IMR-90 (cell line): Measurements from ENCODE around the gene GSPT1. TPM values are rescaled to one million over a fixed set of nuclear protein-coding genes. Genes with fewer than 3 reads are reported as not detected.

Experiments
- ATAC-seq: fragments of 200-7000 bp; cut with Tn5 transposase; 2 replicates; pipeline ENCODE4 v1.9.1; 2020; ENCODE audit warnings: low read depth, mild to moderate bottlenecking, moderate library complexity
- BruUV-seq: library from RNA; stranded (reverse); fragments of 400-500 nt; replicated peaks from 2 replicates; lab custom pipeline; 2021; lab: Mats Ljungman, UMichigan
- CTCF ChIA-PET: fragments of 300-600 bp; formaldehyde crosslinking; extraction: SDS; loops from one replicate; lab custom pipeline; 2021; ENCODE audit warnings: antibody characterized with exemption; lab: Yijun Ruan, JAX
- POLR2A ChIA-PET: fragments of 300-600 bp; sonication (Branson Sonifier 250); formaldehyde crosslinking; loops from one replicate; lab custom pipeline; 2022; ENCODE audit warnings: antibody characterized with exemption; ENCODE audit not compliant: unreplicated experiment; lab: Charles Lee
- DNase-seq: peaks from one replicate; pipeline ENCODE4 v3.0.0; 2013
- H2AFZ ChIP-seq: replicated peaks from 2 replicates; pipeline ENCODE3; 2013; ENCODE audit warnings: low read length, mild to moderate bottlenecking; ENCODE audit not compliant: poor library complexity
- H2AK5ac ChIP-seq: 2 replicates; pipeline ENCODE4 v1.6.1; 2013; ENCODE audit warnings: low read depth, low read length, inconsistent platforms
- H2AK9ac ChIP-seq: replicated peaks from 2 replicates; pipeline ENCODE3; 2013; ENCODE audit warnings: mild to moderate bottlenecking, low read depth, low read length, moderate library complexity; ENCODE audit not compliant: poor library complexity
- H2BK120ac ChIP-seq: 2 replicates; pipeline ENCODE4 v1.6.1; 2013; ENCODE audit warnings: low read depth, low read length, inconsistent platforms
- H2BK15ac ChIP-seq: 3 replicates; pipeline ENCODE4 v1.6.1; 2013; ENCODE audit warnings: low read depth, low read length, inconsistent platforms
- H2BK20ac ChIP-seq: 2 replicates; pipeline ENCODE4 v1.6.1; 2013; ENCODE audit warnings: low read depth, mild to moderate bottlenecking, inconsistent platforms, low read length, moderate library complexity
- H2BK5ac ChIP-seq: 2 replicates; pipeline ENCODE4 v1.6.1; 2013; ENCODE audit warnings: mild to moderate bottlenecking, low read depth, low read length, inconsistent platforms; ENCODE audit not compliant: poor library complexity, severe bottlenecking
- H3K14ac ChIP-seq: replicated peaks from 2 replicates; pipeline ENCODE4 v1.6.1; 2013; ENCODE audit warnings: low read depth, low read length, inconsistent platforms
- H3K18ac ChIP-seq: 2 replicates; pipeline ENCODE4 v1.6.1; 2013; ENCODE audit warnings: low read depth, low read length, control low read depth
- H3K23ac ChIP-seq: 2 replicates; pipeline ENCODE4 v1.6.1; 2013; ENCODE audit warnings: low read depth, low read length, inconsistent platforms
- H3K27ac ChIP-seq: 2 replicates; pipeline ENCODE4 v1.5.1; 2013; ENCODE audit warnings: mild to moderate bottlenecking, control low read depth, low read length; ENCODE audit not compliant: insufficient read depth
- H3K27me3 ChIP-seq: 2 replicates; pipeline ENCODE4 v1.6.1; 2013; ENCODE audit warnings: low read length; ENCODE audit not compliant: control insufficient read depth, insufficient read depth
- H3K36me3 ChIP-seq: 2 replicates; pipeline ENCODE4 v1.6.1; 2013; ENCODE audit warnings: low read length, mixed read lengths; ENCODE audit not compliant: control insufficient read depth, insufficient read depth
- H3K4ac ChIP-seq: 2 replicates; pipeline ENCODE4 v1.6.1; 2013; ENCODE audit warnings: low read depth, low read length, inconsistent platforms
- H3K4me1 ChIP-seq: 2 replicates; pipeline ENCODE4 v1.6.1; 2013; ENCODE audit warnings: low read length, mixed read lengths; ENCODE audit not compliant: control insufficient read depth, insufficient read depth
- H3K4me2 ChIP-seq: 2 replicates; pipeline ENCODE4 v1.6.1; 2013; ENCODE audit warnings: low read depth, mild to moderate bottlenecking, control low read depth, low read length, moderate library complexity
- H3K4me3 ChIP-seq: 2 replicates; pipeline ENCODE4 v1.5.1; 2013; ENCODE audit warnings: low read depth, mild to moderate bottlenecking, control low read depth, low read length, moderate library complexity; ENCODE audit not compliant: insufficient read depth
- H3K56ac ChIP-seq: 2 replicates; pipeline ENCODE4 v1.6.1; 2013; ENCODE audit warnings: low read length, inconsistent platforms; ENCODE audit not compliant: insufficient read depth; ENCODE audit errors: extremely low read depth
- H3K79me1 ChIP-seq, 2 experiments: 2 replicates each; pipeline ENCODE4 v1.6.1; 2013; ENCODE audit warnings: low read length in 2 of 2, inconsistent platforms in 1 of 2, low read depth in 1 of 2
- H3K9ac ChIP-seq: 2 replicates; pipeline ENCODE4 v1.6.1; 2013; ENCODE audit warnings: low read depth, low read length, control low read depth
- H3K9me1 ChIP-seq: 2 replicates; pipeline ENCODE4 v1.6.1; 2013; ENCODE audit warnings: low read length, inconsistent platforms; ENCODE audit not compliant: insufficient read depth
- H3K9me3 ChIP-seq: 2 replicates; pipeline ENCODE4 v1.6.1; 2013; ENCODE audit warnings: low read length; ENCODE audit not compliant: control insufficient read depth, insufficient read depth
- H4K20me1 ChIP-seq: 2 replicates; pipeline ENCODE4 v1.6.1; 2013; ENCODE audit warnings: low read length, inconsistent platforms; ENCODE audit not compliant: insufficient read depth
- H4K5ac ChIP-seq: 2 replicates; pipeline ENCODE4 v1.6.1; 2013; ENCODE audit warnings: mild to moderate bottlenecking, low read depth, low read length, control low read depth
- H4K8ac ChIP-seq, 2 experiments: 2 replicates each; pipeline ENCODE4 v1.6.1; 2013; ENCODE audit warnings: low read depth in 2 of 2, low read length in 2 of 2, control low read depth in 1 of 2, inconsistent platforms in 1 of 2
- H4K91ac ChIP-seq: 2 replicates; pipeline ENCODE4 v1.6.1; 2013; ENCODE audit warnings: low read depth, low read length, inconsistent platforms; ENCODE audit not compliant: insufficient read depth
- BHLHE40 ChIP-seq: fragments of 150-350 bp; IDR thresholded peaks from 2 replicates; pipeline ENCODE4 v1.6.1; 2016; ENCODE audit warnings: mild to moderate bottlenecking, low read depth, low read length
- MXI1 ChIP-seq: IDR thresholded peaks from 2 replicates; pipeline ENCODE4 v1.6.1; 2012; ENCODE audit warnings: low read depth, mild to moderate bottlenecking, low read length, moderate library complexity, borderline replicate concordance
- NFE2L2 ChIP-seq: fragments of 150-350 bp; IDR thresholded peaks from 2 replicates; pipeline ENCODE4 v1.6.1; 2016; ENCODE audit warnings: low read depth, mild to moderate bottlenecking, low read length
- WGBS, 2 experiments: methylation state at CpG; one replicate each; pipeline versions ENCODE4 v1.1.5 to v1.1.7; 2013; ENCODE audit warnings: missing lambda C conversion rate in 2 of 2; ENCODE audit not compliant: insufficient read length in 1 of 2; ENCODE audit errors: extremely low coverage in 2 of 2; 5-methylcytosine and 5-hydroxymethylcytosine counted together
- dilution Hi-C: fragments of 300-500 bp; cut with HindIII; formaldehyde crosslinking; loops from one replicate; pipeline ENCODE4 v1.14.3; 2018; ENCODE audit warnings: low sequenced_read_pairs; ENCODE audit not compliant: unreplicated experiment
- in situ Hi-C: fragments of 300-500 bp; cut with MboI; formaldehyde crosslinking; loops from 3 replicates; pipeline ENCODE4 v1.14.3; 2019; ENCODE audit warnings: low sequenced_read_pairs, inconsistent platforms, mixed read lengths
- intact Hi-C: fragments of 100-400 bp; cut with micrococcal nuclease; formaldehyde crosslinking; loops from 2 replicates; pipeline ENCODE4 v1.10.0; 2022
- polyA plus RNA-seq, 3 experiments: library from polyadenylated mRNA; depleted of rRNA; stranded (reverse); fragments of >200 nt; gene quantifications; 2 replicates each; pipeline ENCODE4 v1.2.3, GENCODE V29; 2012; ENCODE audit warnings: low replicate concordance in 1 of 3
- total RNA-seq: library from RNA; depleted of rRNA; stranded (reverse); fragments of >200 nt; gene quantifications from 2 replicates; pipeline ENCODE4 v1.2.3, GENCODE V29; 2012
- TF ChIP-seq, protein P1 (sequence below): conservative IDR thresholded peaks from 2 replicates; pipeline ENCODE4 v1.5.1; 2012; ENCODE audit warnings: mild to moderate bottlenecking, low read depth, low read length, improper control_type of control experiment

Gene GSPT1
- total and polyA plus RNA-seq, 2 of the 4 experiments (the other 2 are of a cell fraction): 76.3 to 84.8 TPM

- Histone ChIP-seq H4K8ac (no peak overlapping the region), H3K27me3 (no peaks in the 10 kb centered on the region), H3K9ac (no peak overlapping the region), H4K5ac (no peak overlapping the region), H2AK9ac (no peak overlapping the region), H3K79me1 (no peaks in the 10 kb centered on the region), H3K9me1 (peaks cover 7% of the 10 kb centered on the region), H3K36me3 (no peaks in the 10 kb centered on the region), H2BK120ac (no peak overlapping the region), H3K18ac (no peak overlapping the region), H4K20me1 (no peaks in the 10 kb centered on the region), H2BK5ac (no peak overlapping the region), H2BK15ac (no peak overlapping the region), H3K14ac (no peak overlapping the region), H3K9me3 (no peaks in the 10 kb centered on the region), H2BK20ac (no peak overlapping the region), H3K4ac (no peak overlapping the region), H3K56ac (no peak overlapping the region), H3K27ac (no peak overlapping the region), H3K23ac (no peak overlapping the region), H3K4me3 (no peak overlapping the region), H3K4me2 (no peak overlapping the region), H4K91ac (no peak overlapping the region), H3K4me1 (peaks cover 6% of the 10 kb centered on the region), H2AK5ac (no peak overlapping the region), H2AFZ (no peak overlapping the region)
- dilution Hi-C loops: no loop called here
- intact Hi-C loops: loop anchor here (1.0 kb wide), 1 partner anchor 119 kb away; no protein-coding TSS in a partner anchor
- ATAC-seq (no peak), DNase-seq (no peak)
- BruUV-seq: no TSS peak
- in situ Hi-C loops: no loop called here
- POLR2A ChIA-PET: no interaction called here
- TF ChIP-seq BHLHE40: no peak
- TF ChIP-seq MXI1: no peak
- TF ChIP-seq, protein P1, sequence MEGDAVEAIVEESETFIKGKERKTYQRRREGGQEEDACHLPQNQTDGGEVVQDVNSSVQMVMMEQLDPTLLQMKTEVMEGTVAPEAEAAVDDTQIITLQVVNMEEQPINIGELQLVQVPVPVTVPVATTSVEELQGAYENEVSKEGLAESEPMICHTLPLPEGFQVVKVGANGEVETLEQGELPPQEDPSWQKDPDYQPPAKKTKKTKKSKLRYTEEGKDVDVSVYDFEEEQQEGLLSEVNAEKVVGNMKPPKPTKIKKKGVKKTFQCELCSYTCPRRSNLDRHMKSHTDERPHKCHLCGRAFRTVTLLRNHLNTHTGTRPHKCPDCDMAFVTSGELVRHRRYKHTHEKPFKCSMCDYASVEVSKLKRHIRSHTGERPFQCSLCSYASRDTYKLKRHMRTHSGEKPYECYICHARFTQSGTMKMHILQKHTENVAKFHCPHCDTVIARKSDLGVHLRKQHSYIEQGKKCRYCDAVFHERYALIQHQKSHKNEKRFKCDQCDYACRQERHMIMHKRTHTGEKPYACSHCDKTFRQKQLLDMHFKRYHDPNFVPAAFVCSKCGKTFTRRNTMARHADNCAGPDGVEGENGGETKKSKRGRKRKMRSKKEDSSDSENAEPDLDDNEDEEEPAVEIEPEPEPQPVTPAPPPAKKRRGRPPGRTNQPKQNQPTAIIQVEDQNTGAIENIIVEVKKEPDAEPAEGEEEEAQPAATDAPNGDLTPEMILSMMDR: no peak
- TF ChIP-seq NFE2L2: no peak
- 80% methylated on average over 1 of the region's 5 CpGs; no CpG with 5 or more reads in 1 of the 2 experiments for WGBS, 2 experiments
- CTCF ChIA-PET: interaction anchor here (0.6 to 1.9 kb wide), 3 partner anchors 35 to 294 kb away, joined by 3 to 15 read pairs (median 4); no protein-coding TSS in a partner anchor
These were observed 33.1 kb upstream of the GSPT1 start for GRCh38 chr16:11948819-11949218.
